HG03575 (cell line): ENCODE measurements around the gene SPG21.

Experiments used
- ATAC-seq: cut with Tn5 transposase; IDR thresholded peaks from one replicate; pipeline ENCODE4 v1.9.1; 2021; ENCODE audit not compliant: unreplicated experiment, insufficient number of reproducible peaks, low FRiP score; ENCODE audit errors: extremely low read depth

The SPG21 gene

GRCh38 chr15:64948916-64949315 is 40.8 kb downstream of the SPG21 start:
- ATAC-seq: no peak

GRCh38 chr15:64947211-64947610 is 42.5 kb downstream of the SPG21 start:
- no peak for ATAC-seq

- no peak for ATAC-seq
These were observed 44.8 kb downstream of the SPG21 start for GRCh38 chr15:64944961-64945360.

DNA sequence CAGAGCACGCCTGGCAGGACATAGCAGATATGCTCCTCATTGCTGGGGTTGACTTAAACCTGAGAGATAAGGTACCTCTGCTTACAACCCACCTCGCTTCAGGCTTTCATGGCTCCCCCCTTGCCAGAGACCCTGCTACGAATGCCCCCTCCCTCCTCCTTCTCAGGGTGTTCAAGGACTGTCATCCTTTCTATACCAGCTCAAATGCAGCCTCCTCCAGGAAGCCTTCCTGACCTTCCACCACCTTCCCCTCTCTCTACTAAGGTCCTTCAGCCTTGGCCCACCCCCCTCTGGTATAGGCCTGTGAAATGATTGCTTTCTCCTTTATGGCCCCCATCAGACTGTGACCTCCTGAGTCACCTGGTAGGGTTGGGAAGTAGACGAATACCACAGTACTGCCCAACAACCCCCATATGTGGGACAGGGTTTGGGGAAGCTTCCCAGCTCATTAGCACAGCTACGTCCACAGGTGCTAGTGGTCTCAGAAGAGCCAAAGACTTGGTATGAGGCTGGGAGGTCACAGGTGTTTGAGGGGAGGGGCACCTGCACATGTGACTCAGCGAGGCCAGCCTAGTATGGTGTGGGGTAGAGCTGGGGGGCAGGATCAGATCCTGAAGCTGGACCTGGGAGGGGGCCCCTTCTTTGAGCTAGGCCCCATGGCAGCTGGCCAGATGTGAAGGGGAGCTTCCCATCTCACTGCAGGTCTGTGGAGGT is 46.0 kb downstream of the SPG21 start:
- ATAC-seq: no peak

GRCh38 chr15:64942356-64942755 is 47.4 kb downstream of the SPG21 start:
- no peak for ATAC-seq

DNA sequence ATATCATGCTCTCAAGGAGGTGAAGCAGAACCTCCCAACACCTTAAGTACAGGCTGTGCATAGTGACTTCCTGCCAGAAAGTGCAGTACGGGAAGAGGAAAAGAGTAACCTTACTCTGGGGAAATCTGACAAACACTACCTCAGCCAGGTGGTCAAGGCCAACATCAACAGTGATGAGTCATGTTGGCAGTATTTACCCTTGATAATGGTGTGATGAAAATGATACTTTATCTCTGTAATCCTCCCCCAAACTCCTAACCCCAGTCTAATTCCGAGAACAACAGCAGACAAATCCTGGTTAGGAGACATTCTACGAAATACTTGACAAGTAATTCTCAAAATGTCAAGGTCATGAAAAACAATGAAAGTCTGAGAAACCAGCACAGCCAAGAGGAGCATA is 51.5 kb downstream of the SPG21 start:
- no peak for ATAC-seq

DNA sequence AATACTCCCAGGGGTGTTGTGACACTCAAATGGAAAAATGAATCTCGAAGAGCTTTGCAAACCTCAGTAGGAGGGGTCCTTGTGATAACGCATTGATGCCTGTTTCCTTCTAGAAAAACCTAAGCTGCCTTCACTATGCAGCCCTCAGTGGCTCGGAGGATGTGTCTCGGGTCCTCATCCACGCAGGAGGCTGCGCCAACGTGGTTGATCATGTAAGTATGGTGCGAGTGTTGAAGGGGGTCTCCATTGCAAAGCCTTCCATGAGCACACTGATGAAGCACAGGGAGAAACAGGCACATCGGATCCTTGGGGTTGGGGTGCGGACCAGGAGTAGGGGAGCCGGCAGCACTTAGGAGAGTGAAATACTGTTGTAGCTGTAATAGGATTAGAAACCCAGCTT is 55.7 kb downstream of the SPG21 start:
- ATAC-seq: no peak

GRCh38 chr15:64931381-64931780 is 58.3 kb downstream of the SPG21 start:
- ATAC-seq: no peak

DNA sequence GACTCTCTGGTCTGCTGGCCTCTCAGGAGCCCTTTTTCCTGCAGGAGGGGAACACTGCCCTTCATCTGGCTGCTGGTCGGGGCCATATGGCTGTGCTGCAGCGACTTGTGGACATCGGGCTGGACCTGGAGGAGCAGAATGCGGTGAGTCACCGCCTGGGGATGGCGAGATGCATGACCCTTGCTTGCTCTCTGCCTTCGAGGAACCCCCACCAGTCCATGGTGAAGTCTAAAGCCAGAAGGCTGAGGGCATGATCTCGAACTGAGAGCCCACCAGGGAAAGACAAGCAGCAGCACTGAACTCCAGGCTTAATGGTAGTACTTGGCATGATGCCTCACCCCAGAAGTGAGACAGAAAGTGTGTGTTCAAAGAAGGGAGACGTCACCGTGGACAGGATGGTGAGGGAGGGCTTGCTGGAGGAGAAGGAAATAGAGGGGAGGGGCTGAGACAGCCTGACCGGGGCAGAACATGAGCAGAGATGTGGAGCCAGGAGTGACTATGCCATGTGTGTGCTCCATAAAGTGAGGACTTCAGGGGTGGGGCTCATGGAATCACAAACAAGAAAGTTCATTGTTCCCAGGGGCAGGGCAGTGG is 58.8 kb downstream of the SPG21 start:
- no peak for ATAC-seq

GRCh38 chr15:64930019-64930652 is 59.6 kb downstream of the SPG21 start:
- ATAC-seq: no peak

DNA sequence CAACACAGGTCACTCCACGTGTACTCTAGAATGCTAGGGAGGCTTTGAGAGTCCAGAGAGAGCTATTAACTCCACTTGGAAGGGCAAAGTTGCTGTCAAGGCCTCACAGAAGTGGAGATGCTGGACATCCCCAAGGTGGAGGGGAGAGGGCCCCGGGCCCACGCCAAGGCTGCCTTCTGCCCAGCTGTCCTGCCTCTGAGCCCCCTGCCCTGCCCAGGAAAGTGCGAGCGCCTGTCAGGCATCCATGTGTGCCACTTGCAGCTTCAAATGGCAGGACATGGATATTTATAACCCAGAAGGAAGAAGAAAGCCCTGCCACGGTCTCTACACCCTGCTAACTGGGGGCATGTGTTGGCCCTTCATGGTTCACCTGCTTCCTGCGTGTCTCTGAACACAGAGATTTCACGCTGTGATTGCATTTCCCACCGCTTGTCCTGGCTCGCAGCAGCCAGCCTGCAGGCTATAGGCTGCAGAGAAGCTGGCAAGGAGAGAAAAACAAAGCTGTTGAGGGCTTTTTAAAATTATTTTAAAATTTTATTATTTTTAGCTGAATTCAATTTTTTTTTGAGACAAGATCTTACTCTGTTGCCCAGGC is 61.0 kb downstream of the SPG21 start:
- no peak for ATAC-seq

DNA sequence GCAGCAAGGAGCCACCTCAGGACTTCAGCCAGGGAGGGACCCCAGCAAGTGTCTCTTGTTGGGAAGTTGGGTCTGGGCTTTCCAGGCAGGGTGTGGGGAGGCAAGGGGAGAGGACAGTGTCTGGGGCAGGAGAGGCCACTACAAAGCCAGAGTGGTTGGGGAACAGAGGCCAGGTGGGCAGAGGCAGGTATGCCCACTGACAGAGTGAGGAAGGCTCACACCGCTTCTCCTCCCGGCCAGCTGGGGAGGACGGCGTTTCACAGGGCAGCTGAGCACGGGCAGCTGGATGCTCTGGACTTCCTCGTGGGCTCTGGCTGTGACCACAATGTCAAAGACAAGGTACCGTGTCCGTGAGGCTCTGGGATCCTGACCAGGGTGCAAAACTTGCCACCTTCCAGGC is 63.1 kb downstream of the SPG21 start:
- ATAC-seq: no peak

DNA sequence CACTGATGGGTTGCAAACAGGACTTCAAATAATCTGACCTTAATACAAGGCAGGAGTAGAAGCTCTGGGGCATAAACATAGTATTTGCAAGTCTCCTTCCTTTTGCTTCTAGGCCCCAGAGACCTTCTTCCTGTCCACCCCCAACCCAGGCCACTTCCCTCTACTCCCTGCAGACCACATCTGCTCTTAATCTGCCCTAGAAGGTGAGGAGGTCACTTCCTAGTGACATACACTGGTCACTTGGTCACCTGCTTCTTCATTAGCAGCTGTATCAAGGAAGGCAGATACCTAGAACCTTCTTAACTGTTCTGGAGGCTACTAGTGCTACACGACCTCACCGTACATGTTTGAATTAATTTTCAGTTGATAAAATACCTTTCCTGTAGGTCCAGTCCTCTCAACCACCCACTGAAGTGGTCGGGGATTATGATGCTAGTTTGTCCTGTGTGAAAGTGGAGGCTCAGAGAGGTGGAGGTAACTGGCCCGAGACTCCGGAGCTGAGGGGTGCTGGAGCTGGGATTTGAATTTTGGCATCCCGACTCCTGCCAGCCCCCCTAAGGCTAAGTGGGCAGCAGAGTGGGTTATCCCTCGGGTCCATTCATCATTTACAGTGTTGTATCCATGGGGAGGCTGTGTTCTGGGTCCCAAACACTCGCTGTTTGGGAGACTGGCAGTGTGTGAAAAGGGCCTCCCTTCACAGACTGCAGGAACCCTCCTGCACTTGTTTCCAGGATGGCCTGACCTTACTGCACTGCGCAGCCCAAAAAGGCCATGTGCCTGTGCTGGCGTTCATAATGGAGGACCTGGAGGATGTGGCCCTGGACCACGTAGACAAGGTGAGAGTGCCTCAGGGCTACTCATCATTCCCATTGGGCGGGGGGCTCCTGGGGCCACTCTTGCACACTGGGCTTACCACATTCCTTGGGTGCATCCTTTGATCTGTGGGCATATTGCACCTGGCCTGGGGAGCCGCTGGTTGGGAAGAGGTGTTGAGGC is 64.1 kb downstream of the SPG21 start:
- no peak for ATAC-seq

- ATAC-seq: no peak
These were observed 66.2 kb downstream of the SPG21 start for GRCh38 chr15:64923546-64923945.

- ATAC-seq: no peak
These were observed 68.0 kb downstream of the SPG21 start for GRCh38 chr15:64921711-64922110.

DNA sequence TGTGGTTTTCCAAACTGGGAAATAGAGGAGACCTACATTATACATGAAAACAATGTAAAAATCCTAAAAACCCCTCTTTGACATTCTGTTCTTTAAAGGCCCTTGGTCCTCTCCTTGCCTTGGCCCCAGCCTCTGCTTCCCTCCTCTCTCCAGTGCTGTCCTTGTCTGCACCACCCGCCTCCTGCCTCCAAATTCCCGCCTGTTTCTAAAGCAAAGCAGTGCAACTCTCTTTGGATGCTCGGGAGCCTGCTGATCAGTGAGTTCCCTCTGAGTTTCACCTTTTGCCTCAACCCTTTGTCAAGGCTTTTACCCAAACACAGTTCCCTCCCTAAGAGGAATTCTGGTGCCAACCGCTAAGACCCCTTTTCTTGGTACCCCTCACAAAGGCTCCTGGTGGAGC is 70.0 kb downstream of the SPG21 start:
- no peak for ATAC-seq

DNA sequence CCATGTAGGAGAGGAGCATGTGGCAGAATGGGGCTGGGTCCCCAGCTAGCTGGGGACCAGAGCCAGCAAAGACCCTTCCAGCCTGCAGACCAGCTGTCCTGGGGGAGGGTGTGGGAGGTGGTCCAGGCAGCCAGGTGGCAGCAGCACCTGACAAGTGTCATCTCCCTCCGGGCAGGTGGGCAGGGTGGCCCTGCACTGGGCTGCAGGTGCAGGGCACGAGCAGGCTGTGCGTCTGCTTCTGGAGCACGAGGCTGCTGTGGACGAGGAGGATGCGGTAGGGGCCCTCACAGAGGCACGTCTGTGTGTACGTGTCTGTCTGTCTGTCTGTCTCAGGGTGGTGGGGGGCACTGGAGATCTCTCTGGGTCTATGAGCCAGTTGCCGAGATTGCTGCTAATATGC is 72.5 kb downstream of the SPG21 start:
- ATAC-seq: no peak

- ATAC-seq: no peak
These were observed 73.3 kb downstream of the SPG21 start for GRCh38 chr15:64916365-64916764.
